Activated CD4-positive, alpha-beta T cell treated with anti-CD3 and anti-CD28 coated beads, Interleukin-2, amount 10 ng/mL, durations not matched to agents 24 days and 14 days (primary cell): ENCODE data around the gene IL21R. TPM values are rescaled to one million over a fixed set of nuclear protein-coding genes. Genes with fewer than 3 reads are reported as not detected.
A peak's percentile ranks its signal among the peaks of the same experiment; 100 is the strongest.
"Not testable (repeated sequence)": the region's sequence is repeated elsewhere in the genome, so short reads cannot be mapped to it uniquely, and the experiment has no call there.

Source experiments
- DNase-seq: peaks from one replicate; pipeline ENCODE4 v3.0.0; 2022
- H3K27ac Mint-ChIP-seq: one replicate; pipeline ENCODE4 v1.8.0; 2022; ENCODE audit warnings: mild to moderate bottlenecking, mixed read lengths
- H3K27me3 Mint-ChIP-seq: one replicate; pipeline ENCODE4 v1.8.0; 2022; ENCODE audit warnings: mixed read lengths
- H3K36me3 Mint-ChIP-seq: one replicate; pipeline ENCODE4 v1.8.0; 2022; ENCODE audit warnings: low read depth, mild to moderate bottlenecking, mixed read lengths
- H3K4me1 Mint-ChIP-seq: one replicate; pipeline ENCODE4 v1.8.0; 2021; ENCODE audit warnings: mixed read lengths
- H3K4me3 Mint-ChIP-seq: one replicate; pipeline ENCODE4 v1.8.0; 2022; ENCODE audit warnings: mild to moderate bottlenecking, moderate library complexity, mixed read lengths
- H3K9me3 Mint-ChIP-seq: one replicate; pipeline ENCODE4 v1.8.0; 2021; ENCODE audit warnings: mixed read lengths
- intact Hi-C: fragments of 100-400 bp; cut with micrococcal nuclease; formaldehyde crosslinking; loops from one replicate; pipeline ENCODE4 v1.15.1; 2023
- total RNA-seq: library from RNA; stranded (reverse); gene quantifications from 2 replicates; pipeline ENCODE4 v1.2.3, GENCODE V29; 2022

The IL21R gene
- total RNA-seq, 1 donor from 2014 or later: 94.9 TPM

GRCh38 chr16:27444015-27444414 is 42.0 kb downstream of the IL21R start:
- Mint-ChIP-seq H3K27ac (no peak overlapping the region), H3K4me1 (peaks cover 25% of the 10 kb centered on the region), H3K36me3 (peaks cover 94% of the 10 kb centered on the region), H3K27me3 (no peaks in the 10 kb centered on the region), H3K9me3 (peaks cover 8% of the 10 kb centered on the region), H3K4me3 (no peak overlapping the region)
- DNase-seq: no peak
- intact Hi-C loops: loop anchor here (2.0 kb wide), 1 partner anchor 17 kb away; no protein-coding TSS in a partner anchor

GRCh38 chr16:27444470-27444869 is 42.5 kb downstream of the IL21R start:
- peaks cover 94% of the 10 kb centered on the region for H3K36me3 Mint-ChIP-seq
- peaks cover 27% of the 10 kb centered on the region for H3K4me1 Mint-ChIP-seq
- DNase-seq: no peak
- H3K27ac Mint-ChIP-seq: no peak overlapping the region
- intact Hi-C loops: loop anchor here (2.0 kb wide), 1 partner anchor 18 kb away; no protein-coding TSS in a partner anchor
- H3K27me3 Mint-ChIP-seq: no peaks in the 10 kb centered on the region
- peaks cover 8% of the 10 kb centered on the region for H3K9me3 Mint-ChIP-seq
- H3K4me3 Mint-ChIP-seq: no peak overlapping the region

- H3K36me3 Mint-ChIP-seq: peaks cover 95% of the 10 kb centered on the region
- peak overlapping the region; percentile 66 for H3K27ac Mint-ChIP-seq
- no peaks in the 10 kb centered on the region for H3K27me3 Mint-ChIP-seq
- H3K9me3 Mint-ChIP-seq: peaks cover 8% of the 10 kb centered on the region
- peaks cover 38% of the 10 kb centered on the region for H3K4me1 Mint-ChIP-seq
- H3K4me3 Mint-ChIP-seq: no peak overlapping the region
- DNase-seq: no peak
- intact Hi-C loops: loop anchor here (2.0 kb wide), 2 partner anchors 19 to 79 kb away; no protein-coding TSS in a partner anchor
Observed at GRCh38 chr16:27445502-27446175, 43.7 kb downstream of the IL21R start.

GRCh38 chr16:27446721-27447120 is 44.7 kb downstream of the IL21R start:
- no peaks in the 10 kb centered on the region for H3K27me3 Mint-ChIP-seq
- H3K27ac Mint-ChIP-seq: peak overlapping the region; percentile 78
- intact Hi-C loops: loop anchor here (2.0 kb wide), 1 partner anchor 80 kb away; no protein-coding TSS in a partner anchor
- peaks cover 46% of the 10 kb centered on the region for H3K4me1 Mint-ChIP-seq
- H3K4me3 Mint-ChIP-seq: peak overlapping the region; percentile 45
- H3K36me3 Mint-ChIP-seq: peaks cover 93% of the 10 kb centered on the region
- peaks cover 8% of the 10 kb centered on the region for H3K9me3 Mint-ChIP-seq
- peak; percentile 88 for DNase-seq

GRCh38 chr16:27447301-27447700 is 45.3 kb downstream of the IL21R start:
- peak overlapping the region; percentile 39 for H3K27ac Mint-ChIP-seq
- H3K36me3 Mint-ChIP-seq: peaks cover 92% of the 10 kb centered on the region
- DNase-seq: no peak
- intact Hi-C loops: loop anchor here (2.0 kb wide), 1 partner anchor 80 kb away; no protein-coding TSS in a partner anchor
- peak overlapping the region; percentile 45 for H3K4me3 Mint-ChIP-seq
- peaks cover 49% of the 10 kb centered on the region for H3K4me1 Mint-ChIP-seq
- peaks cover 8% of the 10 kb centered on the region for H3K9me3 Mint-ChIP-seq
- H3K27me3 Mint-ChIP-seq: no peaks in the 10 kb centered on the region

GRCh38 chr16:27448532-27449433 is 46.8 kb downstream of the IL21R start:
- H3K27me3 Mint-ChIP-seq: no peaks in the 10 kb centered on the region
- H3K27ac Mint-ChIP-seq: peak overlapping the region; percentile 39
- intact Hi-C loops: no loop called here

GRCh38 chr16:27449434-27450195 is 47.6 kb downstream of the IL21R start:
- peak overlapping the region; percentile 55 for H3K4me3 Mint-ChIP-seq
- peak overlapping the region; percentile 87 for H3K27ac Mint-ChIP-seq
- peaks cover 57% of the 10 kb centered on the region for H3K4me1 Mint-ChIP-seq
- DNase-seq: peak; percentile 83
- peaks cover 6% of the 10 kb centered on the region for H3K9me3 Mint-ChIP-seq
- no peaks in the 10 kb centered on the region for H3K27me3 Mint-ChIP-seq
- intact Hi-C loops: no loop called here
- H3K36me3 Mint-ChIP-seq: peaks cover 78% of the 10 kb centered on the region

More at GRCh38 chr16:27448532-27449433, 46.8 kb downstream of the IL21R start:
- no peak overlapping the region for H3K4me3 Mint-ChIP-seq
- DNase-seq: no peak
- peaks cover 54% of the 10 kb centered on the region for H3K4me1 Mint-ChIP-seq
- peaks cover 8% of the 10 kb centered on the region for H3K9me3 Mint-ChIP-seq
- H3K36me3 Mint-ChIP-seq: peaks cover 86% of the 10 kb centered on the region

- Mint-ChIP-seq H3K27ac (peak overlapping the region; percentile 87), H3K4me1 (peaks cover 59% of the 10 kb centered on the region), H3K36me3 (peaks cover 72% of the 10 kb centered on the region), H3K9me3 (peaks cover 6% of the 10 kb centered on the region), H3K27me3 (no peaks in the 10 kb centered on the region), H3K4me3 (peak overlapping the region; percentile 55)
- intact Hi-C loops: no loop called here
- no peak for DNase-seq
Observed at GRCh38 chr16:27450196-27450549, 48.2 kb downstream of the IL21R start.

- peaks cover 65% of the 10 kb centered on the region for H3K4me1 Mint-ChIP-seq
- peaks cover 6% of the 10 kb centered on the region for H3K9me3 Mint-ChIP-seq
- peak overlapping the region; percentile 51 for H3K27ac Mint-ChIP-seq
- DNase-seq: no peak
- peaks cover 50% of the 10 kb centered on the region for H3K36me3 Mint-ChIP-seq
- no peaks in the 10 kb centered on the region for H3K27me3 Mint-ChIP-seq
- intact Hi-C loops: no loop called here
- no peak overlapping the region for H3K4me3 Mint-ChIP-seq
Observed at GRCh38 chr16:27452569-27453493, 50.9 kb downstream of the IL21R start.

GRCh38 chr16:27453494-27453825 is 51.5 kb downstream of the IL21R start:
- intact Hi-C loops: no loop called here
- Mint-ChIP-seq H3K4me1 (peaks cover 61% of the 10 kb centered on the region), H3K36me3 (peaks cover 44% of the 10 kb centered on the region), H3K27me3 (no peaks in the 10 kb centered on the region), H3K9me3 (peaks cover 6% of the 10 kb centered on the region), H3K27ac (peak overlapping the region; percentile 34), H3K4me3 (no peak overlapping the region)
- DNase-seq: no peak

GRCh38 chr16:27455700-27456099 is 53.7 kb downstream of the IL21R start:
- H3K27ac Mint-ChIP-seq: peak overlapping the region; percentile 76
- intact Hi-C loops: loop anchor here (2.0 to 5.0 kb wide), 6 partner anchors 53 to 493 kb away; partner anchors contain the start of gene IL21R
- no peaks in the 10 kb centered on the region for H3K27me3 Mint-ChIP-seq
- H3K9me3 Mint-ChIP-seq: peaks cover 6% of the 10 kb centered on the region
- peak; percentile 70 for DNase-seq
- H3K36me3 Mint-ChIP-seq: peaks cover 34% of the 10 kb centered on the region
- H3K4me3 Mint-ChIP-seq: peak overlapping the region; percentile 27
- peaks cover 46% of the 10 kb centered on the region for H3K4me1 Mint-ChIP-seq

- H3K27ac Mint-ChIP-seq, H3K27me3 Mint-ChIP-seq, H3K4me3 Mint-ChIP-seq, H3K9me3 Mint-ChIP-seq, DNase-seq: not testable (repeated sequence)
- H3K4me1 Mint-ChIP-seq: peaks cover 36% of the 10 kb centered on the region
- intact Hi-C loops: loop anchor here (1.0 to 5.0 kb wide), 7 partner anchors 55 to 495 kb away; partner anchors contain the start of gene IL21R
- H3K36me3 Mint-ChIP-seq: peaks cover 21% of the 10 kb centered on the region
Observed at GRCh38 chr16:27457605-27457900, 55.6 kb downstream of the IL21R start.

GRCh38 chr16:27458258-27458657 is 56.3 kb downstream of the IL21R start:
- Mint-ChIP-seq H3K36me3 (peaks cover 16% of the 10 kb centered on the region), H3K27me3 (no peaks in the 10 kb centered on the region), H3K4me3 (no peak overlapping the region), H3K9me3 (peaks cover 3% of the 10 kb centered on the region), H3K27ac (no peak overlapping the region), H3K4me1 (peaks cover 33% of the 10 kb centered on the region)
- DNase-seq: no peak
- intact Hi-C loops: loop anchor here (5.0 kb wide), 2 partner anchors 141 to 496 kb away; no protein-coding TSS in a partner anchor
